Neutrophil (primary cell): ENCODE measurements around the gene ZNF764.
A peak's percentile ranks its signal among the peaks of the same experiment; 100 is the strongest.

Source experiments
- H3K27ac ChIP-seq: fragments of 200-600 bp; sonication (generic); 2 replicates; pipeline ENCODE4 v1.5.1; 2016; ENCODE audit warnings: mild to moderate bottlenecking, moderate library complexity
- H3K27me3 ChIP-seq: fragments of 200-600 bp; sonication (generic); 2 replicates; pipeline ENCODE4 v1.6.0; 2016; ENCODE audit warnings: mild to moderate bottlenecking
- H3K36me3 ChIP-seq: fragments of 200-600 bp; sonication (generic); 2 replicates; pipeline ENCODE4 v1.5.1; 2017
- H3K4me1 ChIP-seq, 2 experiments: fragments of 200-600 bp in 1 of 2; sonication (generic) in 1 of 2; 1 replicate in 1 of 2; 2 replicates in 1 of 2; pipeline versions ENCODE4 v1.5.1 to v1.6.1; 2013 to 2016; ENCODE audit warnings: low read depth in 1 of 2, low read length in 1 of 2, mild to moderate bottlenecking in 1 of 2, moderate library complexity in 1 of 2; ENCODE audit not compliant: control insufficient read depth in 1 of 2, insufficient read depth in 1 of 2
- H3K4me3 ChIP-seq, 2 experiments: fragments of 200-600 bp in 1 of 2; sonication (generic) in 1 of 2; 1 replicate in 1 of 2; 2 replicates in 1 of 2; pipeline ENCODE4 v1.5.1; 2013 to 2016; ENCODE audit warnings: low read depth in 1 of 2, low read length in 1 of 2, mild to moderate bottlenecking in 1 of 2, moderate library complexity in 1 of 2
- H3K9me3 ChIP-seq: fragments of 200-600 bp; sonication (generic); 2 replicates; pipeline ENCODE4 v1.5.1; 2016
- TF ChIP-seq, protein P1 (sequence below): fragments of 200-600 bp; sonication (generic); IDR thresholded peaks from 2 replicates; pipeline ENCODE4 v1.5.1; 2016; ENCODE audit warnings: antibody characterized with exemption

Gene ZNF764

DNA sequence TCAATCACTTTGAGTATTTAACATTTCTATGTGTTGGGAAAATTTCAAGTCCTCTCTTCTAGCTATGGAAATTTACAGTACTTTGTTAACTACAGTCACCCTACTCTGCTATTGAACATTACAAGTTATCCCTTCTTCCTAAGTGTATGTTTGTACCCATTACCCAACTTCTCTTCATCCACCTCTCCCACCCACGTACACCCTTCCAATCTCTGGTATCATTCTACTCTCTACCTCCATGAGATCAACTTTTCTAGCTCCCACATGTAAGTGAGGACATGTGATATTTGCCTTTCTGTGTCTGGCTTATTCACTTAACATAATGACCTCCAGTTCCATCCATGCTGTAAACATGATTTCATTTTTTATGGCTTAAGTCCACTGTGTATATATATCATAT, 16.5 kb upstream of the ZNF764 start:
- TF ChIP-seq, protein P1, sequence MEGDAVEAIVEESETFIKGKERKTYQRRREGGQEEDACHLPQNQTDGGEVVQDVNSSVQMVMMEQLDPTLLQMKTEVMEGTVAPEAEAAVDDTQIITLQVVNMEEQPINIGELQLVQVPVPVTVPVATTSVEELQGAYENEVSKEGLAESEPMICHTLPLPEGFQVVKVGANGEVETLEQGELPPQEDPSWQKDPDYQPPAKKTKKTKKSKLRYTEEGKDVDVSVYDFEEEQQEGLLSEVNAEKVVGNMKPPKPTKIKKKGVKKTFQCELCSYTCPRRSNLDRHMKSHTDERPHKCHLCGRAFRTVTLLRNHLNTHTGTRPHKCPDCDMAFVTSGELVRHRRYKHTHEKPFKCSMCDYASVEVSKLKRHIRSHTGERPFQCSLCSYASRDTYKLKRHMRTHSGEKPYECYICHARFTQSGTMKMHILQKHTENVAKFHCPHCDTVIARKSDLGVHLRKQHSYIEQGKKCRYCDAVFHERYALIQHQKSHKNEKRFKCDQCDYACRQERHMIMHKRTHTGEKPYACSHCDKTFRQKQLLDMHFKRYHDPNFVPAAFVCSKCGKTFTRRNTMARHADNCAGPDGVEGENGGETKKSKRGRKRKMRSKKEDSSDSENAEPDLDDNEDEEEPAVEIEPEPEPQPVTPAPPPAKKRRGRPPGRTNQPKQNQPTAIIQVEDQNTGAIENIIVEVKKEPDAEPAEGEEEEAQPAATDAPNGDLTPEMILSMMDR, result no peak
- no peak overlapping the region for H3K27ac ChIP-seq
- peaks cover 24 to 25% of the 10 kb centered on the region in 2 experiments for H3K4me1 ChIP-seq
- peaks cover 5% of the 10 kb centered on the region for H3K36me3 ChIP-seq
- H3K4me3 ChIP-seq, result no peak overlapping the region
- no peaks in the 10 kb centered on the region for H3K9me3 ChIP-seq
- H3K27me3 ChIP-seq, result no peaks in the 10 kb centered on the region

DNA sequence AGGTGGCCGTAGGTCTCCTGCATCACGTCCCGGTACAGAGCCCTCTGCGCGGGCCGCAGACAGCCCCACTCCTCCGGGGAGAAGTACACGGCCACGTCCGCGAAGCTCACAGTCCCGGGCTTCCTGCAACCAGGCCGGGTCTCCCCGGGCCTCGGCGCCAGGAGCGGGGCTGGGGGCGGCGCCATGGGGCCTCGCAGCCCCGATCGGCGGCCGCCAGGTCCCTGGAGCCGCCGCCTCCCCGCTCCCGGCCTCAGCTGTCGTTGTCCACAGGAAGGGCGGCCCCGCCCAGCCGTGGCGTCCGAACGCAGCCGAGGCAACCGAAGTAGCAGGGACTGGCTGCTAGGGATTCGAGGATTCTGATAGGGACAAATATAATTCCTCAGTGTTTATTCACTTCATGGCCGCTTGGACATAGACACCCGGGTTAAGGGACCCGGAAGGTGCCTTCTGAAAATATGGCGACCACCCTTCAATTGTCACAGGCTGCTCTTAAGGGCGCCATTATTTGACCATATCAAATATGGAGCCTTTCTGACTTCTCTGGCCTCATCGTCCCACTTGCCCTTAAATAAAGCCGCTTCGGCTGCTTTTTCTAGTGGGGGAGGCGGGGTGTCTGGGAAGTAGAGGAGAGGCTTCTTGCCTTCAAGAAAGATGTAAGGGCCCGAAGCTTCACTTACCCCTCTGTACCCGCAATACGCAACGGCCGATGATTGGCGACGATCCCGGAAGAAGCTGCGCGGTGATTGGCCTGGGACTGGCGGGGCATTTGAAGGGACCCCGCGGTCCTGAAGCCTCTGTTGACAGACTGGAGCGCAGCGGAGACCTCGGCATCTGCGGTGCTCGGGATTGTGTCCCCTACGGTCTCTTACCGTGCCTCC, 13.5 kb upstream of the ZNF764 start, which contains the start of gene ZNF688:
Gene ZNF688, minus strand, starts transcription at position 270 of the 878 bp plus-strand sequence. Its CDS starts 85 bp downstream, at position 185.
- Histone ChIP-seq H3K4me3 (peak within 1 kb of the TSS; percentile 83 to 97), H3K27me3 (no peaks in the 10 kb centered on the region), H3K4me1 (peaks cover 31 to 42% of the 10 kb centered on the region in 2 experiments), H3K27ac (peak within 1 kb of the TSS; percentile 91), H3K9me3 (no peaks in the 10 kb centered on the region), H3K36me3 (no peaks in the 10 kb centered on the region)
- TF ChIP-seq, protein P1, result peak; percentile 34

DNA sequence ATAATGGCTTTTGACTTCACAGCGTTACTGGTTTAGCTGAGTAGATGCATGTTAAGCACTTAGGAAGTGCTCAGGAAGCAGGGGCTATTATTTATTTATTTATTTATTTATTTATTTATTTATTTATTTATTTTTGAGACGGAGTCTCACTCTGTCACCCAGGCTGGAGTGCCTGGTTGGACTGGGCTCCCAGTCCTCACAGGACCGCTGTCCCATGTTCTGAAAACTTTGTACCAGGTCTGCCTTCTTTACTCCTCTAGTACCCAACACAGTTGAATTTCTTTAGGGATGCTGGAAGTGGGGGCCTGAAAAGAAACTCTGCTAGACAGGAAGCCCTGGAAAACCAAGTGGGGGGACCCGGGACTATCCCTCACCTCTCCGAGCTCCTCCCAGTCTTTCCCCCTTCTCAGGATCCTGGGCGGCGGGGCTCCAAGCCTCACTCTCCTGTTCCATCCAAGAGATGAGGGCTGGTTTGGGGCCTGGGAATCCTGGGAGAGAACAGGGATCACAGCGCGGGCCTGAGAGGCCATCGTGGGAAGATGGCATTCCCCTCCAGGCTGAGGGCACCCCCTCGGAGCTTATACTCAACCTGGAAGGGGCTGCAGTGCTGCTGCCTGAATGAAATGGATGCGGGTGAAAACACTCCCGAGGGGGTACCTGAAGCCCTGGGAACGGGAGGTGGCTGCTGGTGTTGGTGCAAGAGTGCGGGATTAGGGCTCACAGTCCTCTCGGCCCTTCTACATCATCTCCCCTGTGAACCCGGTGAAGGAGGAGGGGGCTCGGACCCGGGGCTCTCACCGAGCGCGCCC, 12.7 kb upstream of the ZNF764 start:
- no peaks in the 10 kb centered on the region for H3K36me3 ChIP-seq
- H3K27me3 ChIP-seq, result no peaks in the 10 kb centered on the region
- H3K27ac ChIP-seq, result peak overlapping the region; percentile 91
- peak overlapping the region; percentile 83 to 97 for H3K4me3 ChIP-seq
- H3K4me1 ChIP-seq, result peaks cover 31 to 42% of the 10 kb centered on the region in 2 experiments
- TF ChIP-seq, protein P1, result no peak
- H3K9me3 ChIP-seq, result no peaks in the 10 kb centered on the region

DNA sequence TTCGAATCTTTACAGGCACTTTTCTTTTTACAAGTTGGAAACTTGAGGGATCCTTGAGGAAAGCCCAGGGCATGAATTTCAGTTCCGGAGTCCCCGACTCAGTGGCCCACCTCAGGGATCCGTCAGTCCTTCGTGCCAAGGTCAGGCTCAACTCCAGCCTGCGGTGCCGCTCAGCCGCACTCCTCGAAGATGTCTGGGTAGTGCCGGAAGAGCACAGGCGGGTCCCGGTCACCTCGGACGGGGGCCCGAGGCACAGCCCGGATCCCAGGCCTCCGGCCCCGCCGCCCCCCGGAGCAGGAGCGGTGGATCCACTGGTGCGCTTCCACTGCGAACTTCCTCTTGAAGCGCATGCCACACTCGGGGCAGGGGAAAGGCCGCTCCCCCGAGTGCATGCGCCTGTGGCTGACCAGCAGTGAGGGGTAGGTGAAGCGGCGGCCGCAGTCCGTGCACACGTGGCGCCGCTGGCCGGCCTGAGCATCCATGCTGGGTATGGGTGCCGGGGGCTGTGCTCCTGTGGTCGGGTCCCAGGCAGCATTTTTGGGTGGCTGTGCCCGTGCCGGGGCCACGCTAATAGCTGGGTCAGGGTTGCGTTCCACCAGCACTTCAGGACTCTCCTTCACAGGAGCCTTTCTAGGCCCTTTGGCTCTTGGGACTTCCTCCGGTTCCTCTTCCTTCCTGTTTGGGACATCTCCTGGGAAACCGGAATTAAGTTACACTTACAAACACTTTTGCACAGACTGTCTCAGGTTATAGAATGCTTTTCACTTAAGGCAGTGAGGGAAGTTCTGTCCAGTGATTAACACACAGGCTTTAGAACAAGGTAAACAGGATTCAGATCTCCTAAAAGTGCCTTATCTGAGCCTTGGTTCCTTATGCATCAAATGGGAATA, 11.8 kb upstream of the ZNF764 start:
- Histone ChIP-seq H3K9me3 (no peaks in the 10 kb centered on the region), H3K27me3 (no peaks in the 10 kb centered on the region), H3K4me3 (peak overlapping the region in 1 of 2 experiments; percentile 12), H3K36me3 (no peaks in the 10 kb centered on the region), H3K4me1 (peaks cover 31 to 42% of the 10 kb centered on the region in 2 experiments), H3K27ac (peak overlapping the region; percentile 91)
- TF ChIP-seq, protein P1, result no peak

DNA sequence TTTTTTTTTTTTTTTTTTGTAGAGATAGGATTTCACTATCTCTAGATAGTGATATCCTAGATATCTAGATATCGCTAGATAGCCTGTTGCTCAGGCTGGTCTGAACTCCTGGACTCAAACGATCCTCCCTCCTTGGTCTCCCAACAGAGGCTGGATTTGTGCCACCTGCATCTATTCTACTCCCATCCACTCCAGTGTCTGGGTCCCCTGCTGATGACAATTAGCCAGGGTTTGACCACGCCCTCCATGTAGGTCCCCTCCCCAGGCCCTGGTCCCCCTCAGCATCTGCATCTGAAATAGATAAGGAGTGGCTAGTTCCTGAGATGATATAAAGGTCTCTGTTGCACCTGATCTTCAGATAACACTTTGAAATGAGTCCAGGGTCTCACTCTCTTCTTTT, 11.1 kb upstream of the ZNF764 start:
- no peaks in the 10 kb centered on the region for H3K9me3 ChIP-seq
- no peaks in the 10 kb centered on the region for H3K36me3 ChIP-seq
- no peak overlapping the region for H3K27ac ChIP-seq
- H3K4me1 ChIP-seq, result peaks cover 31 to 42% of the 10 kb centered on the region in 2 experiments
- H3K4me3 ChIP-seq, result no peak overlapping the region
- no peaks in the 10 kb centered on the region for H3K27me3 ChIP-seq
- TF ChIP-seq, protein P1, result no peak
